ENCODE results near the gene UNCX.
"Not testable (repeated sequence)": the region's sequence is repeated elsewhere in the genome, so short reads cannot be mapped to it uniquely, and the experiment has no call there.

UNCX gene

GRCh38 chr7:1232623-1233332 lies at the start of gene UNCX:
TSS of gene UNCX (plus strand) at chr7:1232872. CDS start at chr7:1233018, 146 bp downstream.
- no peak for DNase-seq

- no peak for DNase-seq
Measured at GRCh38 chr7:1187127-1187526, 45.5 kb upstream of the UNCX start.

DNA sequence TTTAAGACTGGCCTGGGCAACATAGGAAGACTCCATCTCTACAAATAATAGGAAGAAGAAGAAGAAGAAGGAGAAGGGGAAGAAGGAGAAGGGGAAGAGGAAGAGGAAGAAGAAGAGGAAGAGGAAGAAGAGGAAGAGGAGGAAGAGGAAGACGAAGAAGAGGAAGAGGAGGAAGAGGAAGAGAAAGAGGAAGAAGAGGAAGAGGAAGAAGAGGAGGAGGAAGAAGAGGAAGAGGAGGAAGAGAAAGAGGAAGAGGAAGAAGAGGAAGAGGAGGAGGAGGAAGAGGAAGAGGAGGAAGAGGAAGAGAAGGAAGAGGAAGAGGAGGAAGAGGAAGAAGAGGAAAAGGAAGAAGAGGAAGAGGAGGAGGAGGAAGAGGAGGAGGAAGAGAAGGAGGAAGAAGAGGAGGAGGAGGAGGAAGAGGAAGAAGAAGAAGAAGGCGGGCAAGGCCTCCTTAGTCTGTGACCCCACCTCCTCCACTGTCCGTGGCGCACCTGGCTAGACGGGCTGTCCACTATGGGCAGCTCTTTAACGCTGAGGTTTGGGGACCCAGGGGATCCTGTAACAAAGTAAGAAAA lies 43.9 kb upstream of the UNCX start:
- no peak for DNase-seq

DNA sequence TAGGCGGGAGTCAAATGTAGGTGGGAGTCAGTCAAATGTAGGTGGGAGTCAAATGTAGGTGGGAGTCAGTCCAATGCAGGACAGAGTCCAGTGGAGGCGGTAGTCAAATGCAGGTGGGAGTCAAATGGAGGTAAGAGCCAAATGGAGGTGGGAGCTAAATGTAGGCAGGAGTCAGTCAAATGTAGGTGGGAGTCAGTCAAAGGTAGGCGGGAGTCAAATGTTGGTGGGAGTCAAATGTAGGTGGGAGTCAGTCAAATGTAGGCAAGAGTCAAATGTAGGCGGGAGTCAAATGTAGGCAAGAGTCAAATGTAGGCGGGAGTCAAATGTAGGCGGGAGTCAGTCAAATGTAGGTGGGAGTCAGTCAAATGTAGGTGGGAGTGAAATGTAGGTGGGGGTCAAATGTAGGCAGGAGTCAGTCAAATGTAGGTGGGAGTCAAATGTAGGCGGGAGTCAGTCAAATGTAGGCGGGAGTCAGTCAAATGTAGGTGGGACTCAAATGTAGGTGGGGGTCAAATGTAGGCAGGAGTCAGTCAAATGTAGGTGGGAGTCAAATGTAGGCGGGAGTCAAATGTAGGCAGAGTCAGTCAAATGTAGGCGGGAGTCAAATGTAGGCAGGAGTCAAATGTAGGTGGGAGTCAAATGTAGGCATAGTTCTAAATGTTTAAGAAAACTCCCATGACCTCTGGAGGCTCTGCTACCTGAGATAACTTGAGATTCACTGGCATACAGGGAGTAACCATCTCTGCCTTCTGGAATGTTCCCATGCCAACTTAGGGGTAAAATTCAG lies 42.5 kb upstream of the UNCX start:
- DNase-seq = no peak

- no peak for DNase-seq
Measured at GRCh38 chr7:1192171-1192676, 40.4 kb upstream of the UNCX start.

DNA sequence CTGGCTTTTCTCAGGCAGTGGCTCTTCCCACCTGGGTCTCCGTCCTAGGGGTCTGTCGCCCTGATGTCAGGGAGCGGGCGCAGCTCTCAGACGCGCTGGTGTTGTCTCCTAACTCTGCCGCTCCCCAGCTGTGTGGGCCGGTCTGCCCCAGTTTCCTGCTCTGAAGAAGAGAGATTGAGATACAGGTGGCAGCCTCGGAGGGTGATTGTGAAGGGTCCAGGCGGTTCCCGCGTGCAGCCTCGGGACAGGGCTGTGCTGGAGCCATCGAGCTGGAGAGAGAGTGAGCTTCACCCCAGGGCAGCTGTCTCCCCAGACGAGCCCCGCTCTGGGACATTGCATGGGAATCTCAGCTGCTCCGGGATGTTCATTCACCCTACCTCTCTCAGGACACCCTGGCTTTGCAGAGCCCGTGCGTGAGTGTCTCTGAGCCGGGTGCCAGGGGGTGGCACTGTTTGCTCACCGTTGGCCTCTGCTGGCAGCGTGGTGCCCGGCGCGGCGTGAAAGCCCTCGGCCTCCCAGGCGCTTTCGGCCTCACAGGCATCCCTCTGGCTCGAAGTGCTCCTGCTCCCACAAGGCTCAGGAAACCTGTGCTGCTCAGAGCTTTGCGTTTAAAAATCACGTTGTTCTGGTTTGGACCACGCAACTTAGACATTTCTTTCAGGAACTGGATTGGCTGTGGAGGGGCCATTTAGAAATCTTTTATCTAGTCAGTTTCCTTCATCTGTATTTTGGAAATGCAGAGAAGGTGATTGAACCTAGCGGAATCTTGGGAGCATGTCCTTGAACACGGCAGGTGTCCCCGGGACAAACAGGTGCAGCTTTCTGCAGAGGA lies 38.9 kb upstream of the UNCX start:
- no peak for DNase-seq

DNA sequence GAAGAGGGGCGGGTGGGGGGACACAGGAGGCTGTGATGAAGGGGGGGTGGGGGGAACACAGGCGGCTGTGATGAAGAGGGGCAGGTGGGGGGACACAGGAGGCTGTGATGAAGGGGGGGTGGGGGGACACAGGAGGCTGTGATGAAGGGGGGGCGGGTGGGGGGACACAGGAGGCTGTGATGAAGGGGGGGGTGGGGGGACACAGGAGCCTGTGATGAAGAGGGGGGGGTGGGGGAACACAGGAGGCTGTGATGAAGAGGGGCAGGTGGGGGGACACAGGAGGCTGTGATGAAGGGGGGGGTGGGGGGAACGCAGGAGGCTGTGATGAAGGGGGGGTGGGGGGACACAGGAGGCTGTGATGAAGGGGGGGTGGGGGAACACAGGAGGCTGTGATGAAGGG lies 36.2 kb upstream of the UNCX start:
- DNase-seq = not testable (repeated sequence)

DNA sequence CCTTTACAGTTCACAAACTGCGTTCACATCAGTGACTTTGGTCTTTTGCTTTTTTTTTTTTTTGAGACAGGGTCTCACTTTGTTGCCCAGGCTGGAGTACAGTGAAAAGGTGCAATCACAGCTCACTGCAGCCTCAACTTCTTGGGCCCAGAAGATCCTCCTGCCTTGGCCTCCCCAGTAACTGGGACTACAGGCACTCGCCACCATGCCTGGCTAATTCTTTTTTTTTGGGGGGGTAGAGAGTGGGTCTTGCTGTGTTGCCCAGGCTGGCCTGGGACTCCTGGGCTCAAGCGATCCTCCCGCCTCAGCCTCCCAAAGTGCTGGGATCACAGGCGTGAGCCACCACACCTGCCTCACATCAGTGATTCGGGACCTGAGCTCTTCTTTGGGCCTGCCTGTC lies 35.7 kb upstream of the UNCX start:
- no peak for DNase-seq

DNA sequence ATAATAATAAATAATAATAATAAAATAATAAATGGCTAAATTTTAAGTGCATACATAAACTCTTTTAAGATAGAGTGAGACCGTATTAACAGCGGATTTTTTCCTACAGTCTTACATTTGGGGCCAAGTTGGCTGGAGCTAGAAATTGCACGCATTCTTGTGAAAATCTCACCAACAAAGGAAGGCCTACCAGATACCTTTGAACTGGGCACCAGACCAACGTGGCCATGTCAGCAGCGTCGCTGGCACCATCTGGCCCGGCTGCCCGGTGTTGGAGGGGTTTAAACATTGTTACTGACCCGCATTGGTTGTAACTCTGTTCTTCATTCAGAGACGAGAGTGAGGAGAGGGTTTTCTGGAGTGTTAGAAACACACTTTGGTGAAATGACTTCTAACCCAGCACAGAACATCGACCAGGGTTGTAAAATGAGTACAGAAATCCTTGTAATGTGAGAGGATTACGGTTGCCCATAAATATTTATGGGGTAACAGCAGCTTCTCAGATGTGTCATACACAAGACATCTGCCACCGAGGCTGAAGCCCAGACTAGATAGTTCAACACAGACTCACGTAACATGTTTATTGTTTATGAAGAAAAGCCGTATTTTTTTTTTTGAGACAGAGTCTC lies 34.6 kb upstream of the UNCX start:
- no peak for DNase-seq

GRCh38 chr7:1200045-1200444 lies 32.6 kb upstream of the UNCX start:
- DNase-seq = no peak

DNA sequence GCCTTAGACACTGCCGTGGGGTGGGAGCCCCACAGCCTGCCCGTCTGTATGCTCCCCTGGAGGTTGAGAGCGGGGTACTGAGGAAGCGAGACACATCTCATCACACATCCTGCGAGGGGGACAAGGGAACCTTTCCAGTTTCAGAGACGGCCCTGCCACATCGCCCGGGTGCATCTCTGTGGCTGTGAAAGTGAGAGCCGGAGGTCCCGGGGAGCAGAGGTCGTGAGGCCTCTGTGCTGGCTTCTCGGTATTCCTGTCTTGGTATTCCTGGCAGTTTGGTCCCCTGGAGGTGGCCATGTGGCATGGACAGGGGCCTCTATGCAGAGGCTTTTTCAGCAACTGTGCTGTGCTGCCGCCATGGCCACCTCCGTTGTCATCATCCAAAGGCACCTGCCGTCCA lies 30.8 kb upstream of the UNCX start:
- DNase-seq = no peak

DNA sequence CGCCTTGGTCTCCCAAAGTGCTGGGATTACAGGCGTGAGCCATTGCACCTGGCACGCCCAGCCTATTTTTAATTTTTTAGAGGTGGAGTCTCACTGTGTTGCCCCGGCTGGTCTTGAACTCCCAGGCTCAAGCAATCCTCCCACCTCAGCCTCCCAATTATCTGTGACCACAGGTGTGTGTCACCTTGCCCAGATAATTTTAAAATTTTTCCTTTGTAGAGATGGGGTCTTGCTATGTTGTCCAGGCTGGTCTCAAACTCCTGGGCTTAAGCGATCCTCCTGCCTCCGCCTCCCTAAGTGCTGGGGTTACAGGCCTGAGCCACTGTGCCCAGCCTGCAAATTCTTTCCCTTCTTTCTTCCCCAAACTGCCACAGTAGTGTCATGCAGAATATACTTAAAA lies 29.8 kb upstream of the UNCX start:
- DNase-seq = not testable (repeated sequence)

GRCh38 chr7:1204460-1205140 lies 28.1 kb upstream of the UNCX start:
- DNase-seq = no peak

- DNase-seq = not testable (repeated sequence)
Measured at GRCh38 chr7:1205742-1206141, 26.9 kb upstream of the UNCX start.

DNA sequence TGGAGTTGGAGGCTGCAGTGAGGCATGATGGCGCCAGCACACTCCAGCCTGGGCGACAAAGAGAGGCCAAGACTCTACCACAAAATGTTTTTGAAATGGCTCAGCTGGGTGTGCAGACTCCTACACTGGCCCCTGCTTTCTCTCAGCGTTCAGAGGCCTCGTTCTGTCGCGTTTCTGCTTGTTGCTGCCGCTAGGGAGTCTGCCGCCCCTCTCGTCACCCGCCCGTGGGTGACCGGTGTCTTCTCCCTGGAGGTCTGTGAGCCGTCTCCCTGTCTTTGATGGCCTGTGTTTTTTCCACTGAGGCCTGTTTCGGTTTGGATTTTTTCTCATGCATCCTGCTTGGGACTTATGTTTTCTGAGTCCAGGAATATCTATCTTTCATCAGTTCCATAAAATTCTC lies 23.6 kb upstream of the UNCX start:
- no peak for DNase-seq

- DNase-seq = no peak
Measured at GRCh38 chr7:1210321-1210978, 22.2 kb upstream of the UNCX start.

DNA sequence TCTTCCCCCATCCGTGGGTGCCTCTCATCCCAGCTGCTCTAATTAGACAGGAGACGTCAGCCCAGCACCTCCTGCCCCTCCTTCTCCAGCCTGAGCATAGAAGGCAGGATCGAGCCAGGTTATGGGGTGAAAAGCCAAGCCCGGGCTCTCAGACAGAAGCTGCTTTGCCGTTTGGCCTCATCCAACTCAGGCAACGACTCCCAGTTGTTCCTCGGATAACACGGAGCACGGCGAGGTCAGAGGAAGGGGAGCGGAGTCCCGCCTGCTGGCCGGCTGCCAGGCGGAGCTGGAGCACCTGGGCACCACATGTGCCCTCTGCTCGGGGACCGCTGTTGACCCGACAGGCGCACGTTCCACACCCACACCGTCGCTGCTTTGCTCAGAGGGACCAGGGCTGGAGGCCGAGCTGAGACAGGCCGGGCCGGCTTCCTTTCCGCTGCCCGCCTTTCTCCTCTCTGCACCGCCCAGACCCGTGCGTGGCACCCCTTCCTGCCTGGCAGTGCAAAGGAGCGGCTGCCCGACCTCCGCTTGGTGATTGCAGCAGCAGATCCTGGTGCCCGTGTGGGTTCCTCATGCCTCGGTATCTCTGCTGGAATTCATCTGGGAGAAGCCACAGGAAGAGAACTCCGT lies 21.6 kb upstream of the UNCX start:
- DNase-seq = no peak

DNA sequence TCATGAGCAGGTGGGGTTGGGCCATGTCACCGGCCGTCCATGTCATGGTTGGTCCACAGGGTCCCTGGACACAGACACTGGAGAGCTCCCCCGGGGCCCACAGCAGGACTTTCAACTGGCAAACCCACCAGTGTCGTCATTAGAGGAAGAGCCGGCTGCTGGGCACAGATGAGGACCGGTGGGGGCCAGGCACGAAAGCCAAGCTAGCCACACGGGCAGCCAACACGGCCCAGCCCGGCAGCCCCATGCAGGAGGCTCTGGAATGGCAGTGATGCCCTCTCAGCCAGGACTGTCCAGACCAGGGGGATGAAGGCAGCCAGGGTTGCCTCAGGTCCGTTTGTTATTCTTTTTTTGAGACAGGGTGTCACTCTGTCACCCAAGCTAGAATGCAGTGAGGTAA lies 21.1 kb upstream of the UNCX start:
- no peak for DNase-seq

GRCh38 chr7:1212025-1212424 lies 20.6 kb upstream of the UNCX start:
- DNase-seq = not testable (repeated sequence)

DNA sequence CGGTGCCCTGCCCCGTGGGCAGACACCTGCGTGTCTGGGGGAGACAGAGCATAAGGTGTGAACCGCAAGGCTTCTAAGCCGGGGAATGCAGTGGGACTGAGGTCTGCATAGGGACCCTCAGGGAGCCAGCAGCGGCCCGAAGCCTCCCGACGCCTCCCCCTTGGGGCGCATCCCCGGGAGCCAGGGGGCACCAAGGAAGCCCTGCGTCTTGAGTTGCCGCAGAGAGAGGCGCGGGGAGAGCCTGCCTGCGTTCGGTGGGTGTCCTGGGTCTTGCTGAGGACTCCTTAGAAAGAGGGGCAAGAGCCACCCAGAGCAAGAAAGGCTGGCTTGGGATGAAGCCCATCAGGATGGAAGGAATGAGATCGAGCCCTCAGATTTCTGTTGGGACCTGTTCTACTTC lies 18.2 kb upstream of the UNCX start:
- DNase-seq = no peak
